HepG2 (cell line): ENCODE data around the gene NXT1. TPM values are rescaled to one million over a fixed set of nuclear protein-coding genes. Genes with fewer than 3 reads are reported as not detected.

Experiments used
- BORCS8-MEF2B ChIP-seq: sonication (generic); formaldehyde crosslinking; IDR thresholded peaks from 2 replicates; pipeline ENCODE4 v1.8.0; 2022; ENCODE audit warnings: mild to moderate bottlenecking, missing genetic modification reagents
- CEBPG ChIP-seq: IDR thresholded peaks from 2 replicates; pipeline ENCODE4 v1.6.1; 2016
- DNMT1 ChIP-seq: sonication (generic); formaldehyde crosslinking; IDR thresholded peaks from 2 replicates; pipeline ENCODE4 v1.5.1; 2020; ENCODE audit warnings: mild to moderate bottlenecking, missing genetic modification reagents
- DR1 ChIP-seq: sonication (generic); formaldehyde crosslinking; IDR thresholded peaks from 2 replicates; pipeline ENCODE4 v1.8.0; 2021; ENCODE audit warnings: mild to moderate bottlenecking, missing genetic modification reagents, inconsistent platforms
- FOSL1 ChIP-seq: sonication (generic); formaldehyde crosslinking; IDR thresholded peaks from 2 replicates; pipeline ENCODE4 v1.9.0; 2021; ENCODE audit warnings: missing genetic modification reagents, borderline replicate concordance
- HNRNPK ChIP-seq: fragments of 200-400 bp; formaldehyde crosslinking; IDR thresholded peaks from 2 replicates; pipeline ENCODE4 v1.6.1; 2018; ENCODE audit warnings: low read length, low read depth, moderate library complexity, mild to moderate bottlenecking; ENCODE audit not compliant: poor library complexity, severe bottlenecking
- MXD3 ChIP-seq: IDR thresholded peaks from 2 replicates; pipeline ENCODE4 v1.6.1; 2016; ENCODE audit warnings: mild to moderate bottlenecking, missing biosample characterization, missing genetic modification reagents
- NFE2L2 ChIP-seq: fragments of 150-350 bp; IDR thresholded peaks from 2 replicates; pipeline ENCODE4 v1.6.1; 2014; ENCODE audit warnings: low read length
- PHF5A ChIP-seq: IDR thresholded peaks from one replicate; pipeline ENCODE4 v1.6.1; 2018; ENCODE audit warnings: low read depth, missing genetic modification reagents; ENCODE audit not compliant: unreplicated experiment
- POLR2AphosphoS2 ChIP-seq: IDR thresholded peaks from 2 replicates; pipeline ENCODE4 v1.6.1; 2011; ENCODE audit warnings: low read depth, low read length, improper control_type of control experiment
- RFXANK ChIP-seq: IDR thresholded peaks from 2 replicates; pipeline ENCODE4 v1.6.1; 2016
- SOX6 ChIP-seq, 2 experiments: fragments of 450-650 bp in 1 of 2; sonication (generic) in 1 of 2; formaldehyde crosslinking in 1 of 2; IDR thresholded peaks; 2 replicates each; pipeline versions ENCODE4 v1.4.0 to v1.6.1; 2017 to 2020; ENCODE audit warnings: antibody characterized with exemption in 1 of 2, mild to moderate bottlenecking in 1 of 2, missing genetic modification reagents in 1 of 2
- SPEN ChIP-seq: sonication (generic); formaldehyde crosslinking; IDR thresholded peaks from 2 replicates; pipeline ENCODE4 v1.5.1; 2020; ENCODE audit warnings: low read depth, mild to moderate bottlenecking, missing genetic modification reagents
- ZMAT5 ChIP-seq: sonication (generic); formaldehyde crosslinking; IDR thresholded peaks from 2 replicates; pipeline ENCODE4 v1.5.0; 2020; ENCODE audit warnings: mild to moderate bottlenecking, low read depth, missing genetic modification reagents, borderline replicate concordance
- ZNF180 ChIP-seq: sonication (generic); formaldehyde crosslinking; IDR thresholded peaks from 2 replicates; pipeline ENCODE4 v1.4.0; 2020; ENCODE audit warnings: low read depth, missing genetic modification reagents, borderline replicate concordance
- ZNF264 ChIP-seq: sonication (generic); formaldehyde crosslinking; IDR thresholded peaks from 2 replicates; pipeline ENCODE4 v1.4.0; 2020; ENCODE audit warnings: missing genetic modification reagents
- ZNF275 ChIP-seq: sonication (generic); formaldehyde crosslinking; IDR thresholded peaks from 2 replicates; pipeline ENCODE4 v1.8.0; 2022; ENCODE audit warnings: missing genetic modification reagents, mild to moderate bottlenecking, inconsistent platforms, borderline replicate concordance
- ZNF329 ChIP-seq: sonication (generic); formaldehyde crosslinking; IDR thresholded peaks from 2 replicates; pipeline ENCODE4 v1.9.0; 2021; ENCODE audit warnings: low read depth, mild to moderate bottlenecking, missing genetic modification reagents
- ZNF382 ChIP-seq: sonication (generic); formaldehyde crosslinking; IDR thresholded peaks from 2 replicates; pipeline ENCODE4 v1.5.0; 2020; ENCODE audit warnings: missing genetic modification reagents, mild to moderate bottlenecking, borderline replicate concordance
- ZNF501 ChIP-seq: sonication (generic); formaldehyde crosslinking; IDR thresholded peaks from 2 replicates; pipeline ENCODE4 v1.5.1; 2020; ENCODE audit warnings: mild to moderate bottlenecking, moderate library complexity, missing genetic modification reagents
- ZNF720 ChIP-seq: sonication (generic); formaldehyde crosslinking; IDR thresholded peaks from 2 replicates; pipeline ENCODE4 v1.4.0; 2020; ENCODE audit warnings: missing genetic modification reagents
- polyA plus RNA-seq, 8 experiments: library from polyadenylated mRNA; depleted of rRNA in 3 of 8; stranded (reverse) in 7 of 8; unstranded in 1 of 8; fragments of >200 nt; fragmentation: Illumina TruSeq in 4 of 8; extraction: Trizol in 4 of 8; gene quantifications; 2 replicates each; pipeline versions ENCODE4 v1.2.1 to v1.2.3, GENCODE V29; 2011 to 2016; ENCODE audit warnings: low read depth in 4 of 8, missing spikeins in 1 of 8, mixed read lengths in 1 of 8; ENCODE audit not compliant: insufficient read depth in 1 of 8
- total RNA-seq, 5 experiments: library from RNA; depleted of rRNA; stranded (reverse); fragments of >200 nt; fragmentation: Illumina TruSeq; extraction: Trizol; gene quantifications; 2 replicates each; pipeline ENCODE4 v1.2.3, GENCODE V29; 2016; ENCODE audit warnings: low read depth in 1 of 5
- TF ChIP-seq, protein P1 (sequence below): sonication (generic); formaldehyde crosslinking; IDR thresholded peaks from 2 replicates; pipeline ENCODE4 v1.4.0; 2020; ENCODE audit warnings: mild to moderate bottlenecking, missing genetic modification reagents
- TF ChIP-seq, protein P2 (sequence below): sonication (generic); formaldehyde crosslinking; IDR thresholded peaks from 2 replicates; pipeline ENCODE4 v1.5.0; 2020; ENCODE audit warnings: missing genetic modification reagents

NXT1 gene
- total and polyA plus RNA-seq, 2 of the 13 experiments (the other 11 are each of a cell fraction or from before 2014, with no cell fraction given), result 35.6 to 65.9 TPM

GRCh38 chr20:23350904-23351838 lies 580 bp downstream of the NXT1 start (continued):
- TF ChIP-seq, protein P1, sequence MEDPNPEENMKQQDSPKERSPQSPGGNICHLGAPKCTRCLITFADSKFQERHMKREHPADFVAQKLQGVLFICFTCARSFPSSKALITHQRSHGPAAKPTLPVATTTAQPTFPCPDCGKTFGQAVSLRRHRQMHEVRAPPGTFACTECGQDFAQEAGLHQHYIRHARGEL (CRISPR knock-in tag), result peak; percentile 86
- TF ChIP-seq SOX6 (IDR thresholded peaks at IDR 0.05) (no peak), SOX6 (CRISPR knock-in tag; IDR thresholded peaks at IDR 0.05) (0 out of 2 replicates have a peak, but pooled peaks have one; percentile 6), SPEN (CRISPR knock-in tag) (peak; percentile 31), PHF5A (CRISPR knock-in tag) (no peak), ZNF264 (no peak; the same call in 1 of the 2 replicates), NFE2L2 (no peak), FOSL1 (CRISPR knock-in tag) (no peak), MXD3 (CRISPR knock-in tag) (peak; percentile 62; the same call in 1 of the 2 replicates), ZNF180 (CRISPR knock-in tag) (no peak), ZMAT5 (CRISPR knock-in tag) (no peak), RFXANK (CRISPR knock-in tag) (no peak), ZNF501 (peak; percentile 85), CEBPG (CRISPR knock-in tag) (no peak), ZNF329 (no peak; the same call in 1 of the 2 replicates), ZNF720 (CRISPR knock-in tag) (no peak), ZNF275 (CRISPR knock-in tag) (0 out of 2 replicates have a peak, but pooled peaks have one; percentile 46), POLR2AphosphoS2 (no peak), DNMT1 (CRISPR knock-in tag) (0 out of 2 replicates have a peak, but pooled peaks have one; percentile 14), DR1 (CRISPR knock-in tag) (no peak), BORCS8-MEF2B (peak; percentile 49), ZNF382 (CRISPR knock-in tag) (no peak), HNRNPK (no peak)
- TF ChIP-seq, protein P2, sequence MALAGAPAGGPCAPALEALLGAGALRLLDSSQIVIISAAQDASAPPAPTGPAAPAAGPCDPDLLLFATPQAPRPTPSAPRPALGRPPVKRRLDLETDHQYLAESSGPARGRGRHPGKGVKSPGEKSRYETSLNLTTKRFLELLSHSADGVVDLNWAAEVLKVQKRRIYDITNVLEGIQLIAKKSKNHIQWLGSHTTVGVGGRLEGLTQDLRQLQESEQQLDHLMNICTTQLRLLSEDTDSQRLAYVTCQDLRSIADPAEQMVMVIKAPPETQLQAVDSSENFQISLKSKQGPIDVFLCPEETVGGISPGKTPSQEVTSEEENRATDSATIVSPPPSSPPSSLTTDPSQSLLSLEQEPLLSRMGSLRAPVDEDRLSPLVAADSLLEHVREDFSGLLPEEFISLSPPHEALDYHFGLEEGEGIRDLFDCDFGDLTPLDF (CRISPR knock-in tag), result peak; percentile 10; the same call in 1 of the 2 replicates
